Measurements from ENCODE around the gene ADH1B. TPM values are rescaled to one million over a fixed set of nuclear protein-coding genes. Genes with fewer than 3 reads are reported as not detected.
"Not testable (repeated sequence)": the region's sequence is repeated elsewhere in the genome, so short reads cannot be mapped to it uniquely, and the experiment has no call there.

Gene ADH1B
- polyA plus RNA-seq, 1 donor = 9.6 TPM

- WGBS (ENCODE audit: insufficient coverage, low lambda C conversion rate) = no CpG with 5 or more reads among the region's 10 CpGs
- not testable (repeated sequence) for H3K4me1 ChIP-seq (ENCODE audit: control insufficient read depth, insufficient read depth, low read length); H3K36me3 ChIP-seq (ENCODE audit: control insufficient read depth, insufficient read depth, low read length)
Observed at GRCh38 chr4:99356149-99356548, 34.9 kb upstream of the ADH1B start.

DNA sequence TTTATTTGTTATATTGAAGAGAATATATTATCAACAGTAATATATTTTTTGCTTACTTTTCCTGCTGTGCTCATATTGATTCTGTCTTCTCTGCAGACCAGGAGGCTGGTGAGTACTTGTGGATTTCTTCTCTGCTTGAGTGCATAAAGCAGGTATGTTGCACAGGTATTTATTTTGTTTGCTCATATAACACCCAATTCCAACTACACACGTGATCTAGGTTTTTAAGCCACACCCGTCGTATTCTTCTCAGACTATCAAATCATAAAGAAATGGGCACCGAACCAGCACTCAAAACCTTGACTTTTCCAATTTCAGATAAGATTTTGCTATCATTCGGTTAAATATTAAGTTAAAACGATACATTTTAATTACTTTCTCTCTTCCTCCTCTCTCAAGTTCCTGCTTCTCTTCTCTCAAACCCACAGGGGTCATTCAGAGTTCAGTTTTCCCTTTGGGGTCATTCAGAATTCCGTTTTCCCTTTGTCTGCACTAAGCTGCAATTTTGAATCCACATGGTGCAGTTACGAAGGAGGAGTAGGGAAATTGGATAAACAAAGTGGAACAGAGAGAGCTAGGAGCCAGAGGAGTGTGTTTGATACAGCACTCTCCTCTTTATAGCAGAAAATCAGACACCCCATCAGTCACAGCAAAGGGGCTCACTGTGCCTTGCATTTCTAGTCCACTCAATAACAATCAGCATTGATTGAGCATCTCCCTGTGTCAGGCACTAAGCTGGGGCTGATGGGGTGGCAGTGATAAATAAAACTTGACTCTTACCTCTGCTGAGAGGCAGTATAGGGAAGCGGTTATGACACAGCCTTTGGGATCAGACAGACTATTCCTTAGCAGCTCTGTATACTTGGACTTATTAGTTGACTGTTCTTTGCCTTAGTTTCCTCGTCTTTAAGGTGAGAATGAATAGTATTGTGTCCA is 31.7 kb upstream of the ADH1B start, which contains the start of gene ADH1C:
Gene ADH1C (minus strand): TSS at position 145 of the 936 bp plus-strand sequence. CDS start 71 bp downstream, at position 74.
- Histone ChIP-seq H3K9me3 (ENCODE audit: control insufficient read depth, low read depth, low read length) (no peaks in the 10 kb centered on the region), H3K4me1 (ENCODE audit: control insufficient read depth, insufficient read depth, low read length) (no peaks in the 10 kb centered on the region), H3K27ac (ENCODE audit: low read length) (no peak within 1 kb of the TSS), H3K27me3 (ENCODE audit: control insufficient read depth, insufficient read depth, low read length) (no peaks in the 10 kb centered on the region), H3K36me3 (ENCODE audit: control insufficient read depth, insufficient read depth, low read length) (no peaks in the 10 kb centered on the region), H3K4me3 (ENCODE audit: low read length) (peak within 1 kb of the TSS; percentile 32)
- WGBS (ENCODE audit: insufficient coverage, low lambda C conversion rate) = 21% methylated on average over 3 of the region's 10 CpGs
- DNase-seq = peak; percentile 37 to 75

More at GRCh38 chr4:99356149-99356548, 34.9 kb upstream of the ADH1B start:
- not testable (repeated sequence) for H3K27ac ChIP-seq (ENCODE audit: low read length); H3K27me3 ChIP-seq (ENCODE audit: control insufficient read depth, insufficient read depth, low read length); H3K9me3 ChIP-seq (ENCODE audit: control insufficient read depth, low read depth, low read length); H3K4me3 ChIP-seq (ENCODE audit: low read length); DNase-seq

DNA sequence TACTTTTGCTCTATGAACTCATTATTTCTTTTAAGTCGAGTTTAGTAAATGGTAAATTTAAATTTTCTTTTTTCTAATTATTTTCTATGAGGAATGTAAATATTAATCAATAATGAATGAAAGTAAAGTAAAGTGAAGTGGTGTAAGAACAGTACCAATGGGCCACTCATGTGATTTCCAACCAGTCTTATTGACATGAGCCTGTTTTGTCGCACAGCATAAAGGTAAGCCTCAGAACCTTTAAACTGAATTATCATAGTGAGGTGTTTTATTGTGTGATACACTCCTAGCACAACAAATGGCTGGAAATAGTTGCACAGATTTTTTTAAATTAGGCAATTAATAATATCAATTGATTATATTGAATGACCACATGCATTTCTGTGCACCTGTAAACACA is 30.3 kb upstream of the ADH1B start:
- Histone ChIP-seq H3K4me3 (ENCODE audit: low read length) (peak overlapping the region; percentile 32), H3K27me3 (ENCODE audit: control insufficient read depth, insufficient read depth, low read length) (no peaks in the 10 kb centered on the region), H3K9me3 (ENCODE audit: control insufficient read depth, low read depth, low read length) (no peaks in the 10 kb centered on the region), H3K27ac (ENCODE audit: low read length) (no peak overlapping the region), H3K36me3 (ENCODE audit: control insufficient read depth, insufficient read depth, low read length) (peaks cover 5% of the 10 kb centered on the region), H3K4me1 (ENCODE audit: control insufficient read depth, insufficient read depth, low read length) (no peaks in the 10 kb centered on the region)
- no peak for DNase-seq
- 79% methylated on average over 2 of the region's 2 CpGs for WGBS (ENCODE audit: insufficient coverage, low lambda C conversion rate)

GRCh38 chr4:99349338-99349737 is 28.1 kb upstream of the ADH1B start:
- H3K4me1 ChIP-seq (ENCODE audit: control insufficient read depth, insufficient read depth, low read length) = no peaks in the 10 kb centered on the region
- no peaks in the 10 kb centered on the region for H3K27me3 ChIP-seq (ENCODE audit: control insufficient read depth, insufficient read depth, low read length)
- no peak overlapping the region for H3K27ac ChIP-seq (ENCODE audit: low read length)
- no peak for DNase-seq
- H3K4me3 ChIP-seq (ENCODE audit: low read length) = no peak overlapping the region
- H3K36me3 ChIP-seq (ENCODE audit: control insufficient read depth, insufficient read depth, low read length) = peaks cover 8% of the 10 kb centered on the region
- no peaks in the 10 kb centered on the region for H3K9me3 ChIP-seq (ENCODE audit: control insufficient read depth, low read depth, low read length)

- H3K4me1 ChIP-seq (ENCODE audit: control insufficient read depth, insufficient read depth, low read length); H3K4me3 ChIP-seq (ENCODE audit: low read length); DNase-seq; H3K27ac ChIP-seq (ENCODE audit: low read length); H3K9me3 ChIP-seq (ENCODE audit: control insufficient read depth, low read depth, low read length); H3K27me3 ChIP-seq (ENCODE audit: control insufficient read depth, insufficient read depth, low read length): not testable (repeated sequence)
- H3K36me3 ChIP-seq (ENCODE audit: control insufficient read depth, insufficient read depth, low read length) = peaks cover 10% of the 10 kb centered on the region
- no CpG with 5 or more reads among the region's 7 CpGs for WGBS (ENCODE audit: insufficient coverage, low lambda C conversion rate)
Observed at GRCh38 chr4:99342624-99343023, 21.4 kb upstream of the ADH1B start.

DNA sequence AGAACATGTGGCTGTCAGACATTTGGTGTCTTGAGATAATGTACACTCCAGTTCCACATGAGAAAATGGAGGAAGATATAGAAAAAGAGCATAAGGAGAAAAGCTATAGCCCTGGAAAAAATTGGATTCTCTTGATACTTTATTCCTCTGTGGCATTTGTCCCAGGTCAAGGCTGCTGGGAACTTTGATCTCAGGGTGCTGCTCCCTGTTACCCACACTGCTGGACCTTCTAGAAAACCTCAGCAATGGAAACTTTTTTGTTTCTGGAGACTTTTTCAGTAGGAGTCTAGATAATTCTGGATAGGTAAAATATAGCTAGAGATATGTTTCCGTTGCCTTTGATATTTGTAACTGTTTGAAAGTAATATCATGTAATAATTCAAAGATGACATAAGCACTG is 20.2 kb upstream of the ADH1B start:
- no peak for DNase-seq
- no peaks in the 10 kb centered on the region for H3K27me3 ChIP-seq (ENCODE audit: control insufficient read depth, insufficient read depth, low read length)
- H3K27ac ChIP-seq (ENCODE audit: low read length) = no peak overlapping the region
- 100% methylated on average over 1 of the region's 1 CpG for WGBS (ENCODE audit: insufficient coverage, low lambda C conversion rate)
- H3K4me3 ChIP-seq (ENCODE audit: low read length) = no peak overlapping the region
- no peaks in the 10 kb centered on the region for H3K9me3 ChIP-seq (ENCODE audit: control insufficient read depth, low read depth, low read length)
- no peaks in the 10 kb centered on the region for H3K4me1 ChIP-seq (ENCODE audit: control insufficient read depth, insufficient read depth, low read length)
- H3K36me3 ChIP-seq (ENCODE audit: control insufficient read depth, insufficient read depth, low read length) = peaks cover 5% of the 10 kb centered on the region

- no peaks in the 10 kb centered on the region for H3K4me1 ChIP-seq (ENCODE audit: control insufficient read depth, insufficient read depth, low read length)
- DNase-seq = no peak
- no peaks in the 10 kb centered on the region for H3K9me3 ChIP-seq (ENCODE audit: control insufficient read depth, low read depth, low read length)
- no peak overlapping the region for H3K4me3 ChIP-seq (ENCODE audit: low read length)
- H3K27me3 ChIP-seq (ENCODE audit: control insufficient read depth, insufficient read depth, low read length) = no peaks in the 10 kb centered on the region
- H3K36me3 ChIP-seq (ENCODE audit: control insufficient read depth, insufficient read depth, low read length) = peaks cover 2% of the 10 kb centered on the region
- no peak overlapping the region for H3K27ac ChIP-seq (ENCODE audit: low read length)
- 80% methylated on average over 1 of the region's 3 CpGs for WGBS (ENCODE audit: insufficient coverage, low lambda C conversion rate)
Observed at GRCh38 chr4:99339172-99339571, 18.0 kb upstream of the ADH1B start.

GRCh38 chr4:99336553-99336952 is 15.4 kb upstream of the ADH1B start:
- 25% methylated on average over 1 of the region's 4 CpGs for WGBS (ENCODE audit: insufficient coverage, low lambda C conversion rate)
- no peak overlapping the region for H3K27ac ChIP-seq (ENCODE audit: low read length)

GRCh38 chr4:99334880-99335279 is 13.7 kb upstream of the ADH1B start:
- WGBS (ENCODE audit: insufficient coverage, low lambda C conversion rate) = no CpG with 5 or more reads among the region's 1 CpG
- no peak for DNase-seq
- Histone ChIP-seq H3K27ac (ENCODE audit: low read length) (no peak overlapping the region), H3K36me3 (ENCODE audit: control insufficient read depth, insufficient read depth, low read length) (no peaks in the 10 kb centered on the region), H3K9me3 (ENCODE audit: control insufficient read depth, low read depth, low read length) (no peaks in the 10 kb centered on the region), H3K4me3 (ENCODE audit: low read length) (no peak overlapping the region), H3K4me1 (ENCODE audit: control insufficient read depth, insufficient read depth, low read length) (no peaks in the 10 kb centered on the region), H3K27me3 (ENCODE audit: control insufficient read depth, insufficient read depth, low read length) (no peaks in the 10 kb centered on the region)

More at GRCh38 chr4:99336553-99336952, 15.4 kb upstream of the ADH1B start:
- Histone ChIP-seq H3K36me3 (ENCODE audit: control insufficient read depth, insufficient read depth, low read length) (no peaks in the 10 kb centered on the region), H3K4me3 (ENCODE audit: low read length) (no peak overlapping the region), H3K27me3 (ENCODE audit: control insufficient read depth, insufficient read depth, low read length) (no peaks in the 10 kb centered on the region), H3K4me1 (ENCODE audit: control insufficient read depth, insufficient read depth, low read length) (no peaks in the 10 kb centered on the region), H3K9me3 (ENCODE audit: control insufficient read depth, low read depth, low read length) (no peaks in the 10 kb centered on the region)
- no peak for DNase-seq

DNA sequence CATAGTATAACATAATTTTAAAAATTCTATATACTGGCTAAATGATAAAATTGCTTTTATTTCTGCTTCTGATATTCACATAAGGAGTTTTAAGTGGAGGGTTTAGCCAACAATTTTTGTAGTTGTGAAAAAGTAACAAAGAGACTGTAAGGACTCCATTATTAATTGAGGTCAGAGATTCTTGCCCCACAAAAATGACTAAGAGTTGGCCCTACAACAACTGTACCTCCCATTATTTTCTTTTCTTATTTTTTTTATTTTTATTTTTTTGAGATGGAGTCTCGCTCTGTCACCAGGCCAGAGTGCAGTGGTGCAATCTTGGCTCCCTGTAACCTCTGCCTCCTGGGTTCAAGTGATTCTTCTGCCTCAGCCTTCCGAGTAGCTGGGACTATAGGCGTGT is 9.4 kb upstream of the ADH1B start:
- no peaks in the 10 kb centered on the region for H3K9me3 ChIP-seq (ENCODE audit: control insufficient read depth, low read depth, low read length)
- no peak overlapping the region for H3K4me3 ChIP-seq (ENCODE audit: low read length)
- DNase-seq = no peak
- WGBS (ENCODE audit: insufficient coverage, low lambda C conversion rate) = no CpG with 5 or more reads among the region's 3 CpGs
- H3K27me3 ChIP-seq (ENCODE audit: control insufficient read depth, insufficient read depth, low read length) = no peaks in the 10 kb centered on the region
- H3K27ac ChIP-seq (ENCODE audit: low read length) = no peak overlapping the region
- no peaks in the 10 kb centered on the region for H3K4me1 ChIP-seq (ENCODE audit: control insufficient read depth, insufficient read depth, low read length)
- H3K36me3 ChIP-seq (ENCODE audit: control insufficient read depth, insufficient read depth, low read length) = no peaks in the 10 kb centered on the region

DNA sequence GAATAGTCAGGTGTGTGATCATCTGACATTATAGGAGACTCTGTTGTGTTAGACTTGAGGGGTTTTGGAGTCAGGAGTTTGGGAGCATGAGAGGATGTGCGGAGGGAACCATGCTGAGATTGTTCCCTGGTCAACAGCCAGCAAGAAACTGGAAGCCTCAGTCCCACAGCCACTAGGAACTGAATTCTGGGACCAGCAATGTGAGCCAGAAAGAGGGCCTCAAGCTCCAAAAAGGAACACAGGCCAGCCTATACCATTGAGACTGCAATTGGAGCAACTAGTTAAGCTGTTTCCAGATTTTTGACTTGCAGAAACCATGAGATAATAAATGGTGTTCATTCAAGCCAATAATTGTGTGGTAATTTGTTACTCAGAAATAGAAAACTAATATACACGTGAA is 8.7 kb upstream of the ADH1B start:
- H3K4me1 ChIP-seq (ENCODE audit: control insufficient read depth, insufficient read depth, low read length) = no peaks in the 10 kb centered on the region
- H3K9me3 ChIP-seq (ENCODE audit: control insufficient read depth, low read depth, low read length) = no peaks in the 10 kb centered on the region
- H3K4me3 ChIP-seq (ENCODE audit: low read length) = no peak overlapping the region
- DNase-seq = no peak
- no peaks in the 10 kb centered on the region for H3K27me3 ChIP-seq (ENCODE audit: control insufficient read depth, insufficient read depth, low read length)
- no peaks in the 10 kb centered on the region for H3K36me3 ChIP-seq (ENCODE audit: control insufficient read depth, insufficient read depth, low read length)
- 83% methylated on average over 1 of the region's 2 CpGs for WGBS (ENCODE audit: insufficient coverage, low lambda C conversion rate)
- H3K27ac ChIP-seq (ENCODE audit: low read length) = no peak overlapping the region

All from large intestine (tissue), 3 donors.